NT2/D1 (cell line): ENCODE data around the gene DSE.

Source experiments
- DNase-seq: peaks from one replicate; pipeline ENCODE4 v3.0.0-alpha.2; 2011; ENCODE audit warnings: low read depth, low spot score
- H3K27me3 ChIP-seq: 2 replicates; pipeline ENCODE4 v1.6.0; 2011; ENCODE audit warnings: mild to moderate bottlenecking; ENCODE audit not compliant: insufficient read length, insufficient read depth
- H3K36me3 ChIP-seq: 2 replicates; pipeline ENCODE4 v1.6.1; 2011; ENCODE audit warnings: mild to moderate bottlenecking, low read length, mixed read lengths; ENCODE audit not compliant: insufficient read depth, insufficient read length
- H3K4me1 ChIP-seq: 2 replicates; pipeline ENCODE4 v1.5.1; 2011; ENCODE audit not compliant: insufficient read depth, insufficient read length
- H3K4me3 ChIP-seq: 2 replicates; pipeline ENCODE4 v1.5.1; 2011; ENCODE audit warnings: low read depth; ENCODE audit not compliant: insufficient read length
- H3K9ac ChIP-seq: 2 replicates; pipeline ENCODE4 v1.6.0; 2011; ENCODE audit warnings: low read depth; ENCODE audit not compliant: insufficient read length
- H3K9me3 ChIP-seq: 2 replicates; pipeline ENCODE4 v1.5.1; 2011; ENCODE audit warnings: mild to moderate bottlenecking, low read length; ENCODE audit not compliant: insufficient read depth
- SUZ12 ChIP-seq: IDR thresholded peaks from 2 replicates; pipeline ENCODE4 v1.6.1; 2011; ENCODE audit not compliant: insufficient read length, insufficient read depth; ENCODE audit errors: extremely low read depth
- YY1 ChIP-seq: IDR thresholded peaks from 2 replicates; pipeline ENCODE4 v1.6.1; 2011; ENCODE audit not compliant: insufficient read length, insufficient read depth
- ZNF274 ChIP-seq: IDR thresholded peaks from 2 replicates; pipeline ENCODE4 v1.6.1; 2011; ENCODE audit warnings: mild to moderate bottlenecking, low read depth, low read length

The DSE gene

GRCh38 chr6:116351101-116351500, 19.6 kb upstream of the DSE start:
- no peak overlapping the region for H3K4me3 ChIP-seq
- H3K4me1 ChIP-seq: no peaks in the 10 kb centered on the region
- H3K9me3 ChIP-seq: no peaks in the 10 kb centered on the region
- DNase-seq: no peak
- H3K27me3 ChIP-seq: no peaks in the 10 kb centered on the region
- H3K9ac ChIP-seq: no peak overlapping the region
- TF ChIP-seq YY1: no peak
- no peak for TF ChIP-seq ZNF274
- no peak for TF ChIP-seq SUZ12
- H3K36me3 ChIP-seq: no peaks in the 10 kb centered on the region

DNA sequence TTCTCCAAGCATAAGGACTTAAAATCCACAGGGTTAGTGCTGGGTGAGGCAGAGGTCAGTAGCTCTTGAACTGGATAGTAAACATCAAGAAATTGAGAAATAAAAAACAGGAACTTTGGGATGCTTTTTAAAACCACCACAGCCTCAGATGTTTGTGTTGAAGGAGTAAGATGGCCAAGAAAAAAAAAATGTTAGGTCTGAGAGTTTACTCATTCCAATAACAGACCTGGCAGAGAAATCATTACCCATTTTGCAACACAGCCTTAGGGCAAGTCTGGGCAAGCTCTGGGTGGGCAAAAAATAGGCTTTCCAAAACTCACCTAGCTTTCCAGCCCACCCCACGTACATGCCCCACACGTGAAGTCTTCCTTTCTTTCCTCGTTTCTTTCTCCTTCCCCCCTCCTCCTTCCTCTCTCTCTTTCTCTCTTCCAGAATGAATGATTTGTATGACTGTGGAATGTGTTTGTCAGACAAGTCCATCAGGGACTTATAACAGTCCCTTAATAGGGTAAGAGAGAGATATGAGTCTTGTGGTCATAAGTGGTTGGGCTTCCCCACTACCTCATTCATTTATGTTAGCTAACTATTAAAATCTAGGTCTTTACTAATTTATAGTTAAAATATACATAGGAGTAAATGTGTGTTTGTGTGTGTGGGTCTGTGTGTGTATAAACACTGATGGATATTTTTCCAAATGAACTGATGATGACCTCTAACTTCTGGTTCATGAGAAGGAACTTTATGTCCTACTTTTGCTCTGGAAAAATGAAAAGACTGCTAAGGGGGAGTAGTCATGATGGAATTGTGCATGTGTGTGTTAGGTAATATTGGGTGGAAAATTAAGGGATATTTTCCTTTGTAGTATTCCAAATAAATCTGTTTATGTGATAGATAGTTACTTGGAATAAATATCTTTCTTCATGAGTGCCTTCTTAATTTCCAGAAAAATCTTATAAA, 18.0 kb upstream of the DSE start:
- no peaks in the 10 kb centered on the region for H3K27me3 ChIP-seq
- no peak overlapping the region for H3K4me3 ChIP-seq
- H3K9ac ChIP-seq: no peak overlapping the region
- no peak for DNase-seq
- H3K9me3 ChIP-seq: no peaks in the 10 kb centered on the region
- H3K4me1 ChIP-seq: no peaks in the 10 kb centered on the region
- no peaks in the 10 kb centered on the region for H3K36me3 ChIP-seq
- TF ChIP-seq SUZ12 (no peak), YY1 (no peak)

DNA sequence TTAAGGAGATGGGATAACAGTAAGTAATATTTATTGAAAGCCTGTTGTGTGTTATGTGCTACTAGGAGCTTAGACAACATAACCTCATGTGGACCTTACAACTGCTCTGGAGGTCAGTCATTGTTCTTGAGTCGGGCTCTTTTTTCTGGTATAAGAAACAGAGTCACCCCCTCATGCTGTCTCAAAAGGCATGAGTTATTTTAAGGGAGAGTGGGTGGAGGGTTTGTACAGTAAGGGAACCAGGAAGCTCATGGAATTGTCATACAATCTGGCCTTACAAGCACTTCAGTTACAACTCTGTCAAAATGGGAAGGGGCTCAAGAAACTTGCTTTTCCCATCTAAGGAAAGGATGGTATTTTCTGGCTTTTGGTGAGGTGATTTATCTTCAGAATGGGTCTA, 16.5 kb upstream of the DSE start:
- no peaks in the 10 kb centered on the region for H3K36me3 ChIP-seq
- H3K27me3 ChIP-seq: no peaks in the 10 kb centered on the region
- no peaks in the 10 kb centered on the region for H3K4me1 ChIP-seq
- H3K9me3 ChIP-seq: no peaks in the 10 kb centered on the region
- no peak for DNase-seq
- H3K4me3 ChIP-seq: no peak overlapping the region
- TF ChIP-seq SUZ12: no peak
- no peak for TF ChIP-seq ZNF274
- no peak for TF ChIP-seq YY1
- H3K9ac ChIP-seq: no peak overlapping the region

- DNase-seq: no peak
- Histone ChIP-seq H3K27me3 (no peaks in the 10 kb centered on the region), H3K9me3 (no peaks in the 10 kb centered on the region), H3K4me3 (no peak overlapping the region), H3K36me3 (no peaks in the 10 kb centered on the region), H3K4me1 (no peaks in the 10 kb centered on the region), H3K9ac (no peak overlapping the region)
- TF ChIP-seq ZNF274 (no peak), YY1 (no peak), SUZ12 (no peak)
Measured at GRCh38 chr6:116355796-116356195, 15.0 kb upstream of the DSE start.

DNA sequence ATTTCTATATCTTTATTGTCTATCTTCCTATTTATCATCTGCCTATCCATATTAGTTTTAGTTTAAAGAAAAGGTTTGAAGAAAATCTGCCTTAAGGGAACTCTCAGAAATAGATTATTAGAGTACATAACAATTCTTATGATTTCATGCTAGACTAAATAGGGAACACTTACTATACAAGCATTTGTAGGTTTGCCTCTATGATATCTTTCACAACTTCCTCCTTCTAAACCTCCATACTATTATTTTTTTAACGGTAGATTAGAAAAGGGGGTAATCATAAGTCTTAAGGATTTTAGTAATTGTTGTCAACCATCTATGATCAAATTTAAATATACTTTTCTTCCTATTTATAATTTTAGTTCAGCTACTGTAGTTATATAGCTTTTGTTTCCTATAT, 11.6 kb upstream of the DSE start:
- TF ChIP-seq SUZ12: no peak
- no peak for TF ChIP-seq YY1
- no peak for TF ChIP-seq ZNF274
- no peak for DNase-seq
- H3K4me1 ChIP-seq: no peaks in the 10 kb centered on the region
- no peaks in the 10 kb centered on the region for H3K36me3 ChIP-seq
- H3K9me3 ChIP-seq: no peaks in the 10 kb centered on the region
- H3K4me3 ChIP-seq: no peak overlapping the region
- H3K9ac ChIP-seq: no peak overlapping the region
- no peaks in the 10 kb centered on the region for H3K27me3 ChIP-seq

DNA sequence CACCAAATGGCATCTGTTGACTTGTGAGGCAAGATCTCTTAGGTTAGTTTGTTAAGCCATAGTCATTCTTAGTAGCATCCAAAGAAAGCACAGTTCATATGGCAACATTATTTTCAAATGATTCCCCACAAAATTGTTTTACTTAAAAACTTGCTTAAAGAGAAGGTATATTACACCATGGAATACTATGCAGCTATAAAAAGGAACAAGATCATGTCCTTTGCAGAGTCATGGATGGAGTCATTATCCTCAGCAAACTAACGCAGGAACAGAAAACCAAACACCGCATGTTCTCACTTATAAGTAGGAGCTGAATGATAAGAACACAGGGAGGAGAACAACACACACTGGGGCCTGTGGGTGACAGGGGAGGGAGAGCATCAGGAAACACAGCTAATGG, 10.9 kb upstream of the DSE start:
- no peaks in the 10 kb centered on the region for H3K4me1 ChIP-seq
- H3K9me3 ChIP-seq: no peaks in the 10 kb centered on the region
- DNase-seq: no peak
- H3K36me3 ChIP-seq: no peaks in the 10 kb centered on the region
- no peak overlapping the region for H3K9ac ChIP-seq
- no peak overlapping the region for H3K4me3 ChIP-seq
- TF ChIP-seq ZNF274: no peak
- TF ChIP-seq SUZ12: no peak
- TF ChIP-seq YY1: no peak
- H3K27me3 ChIP-seq: no peaks in the 10 kb centered on the region

DNA sequence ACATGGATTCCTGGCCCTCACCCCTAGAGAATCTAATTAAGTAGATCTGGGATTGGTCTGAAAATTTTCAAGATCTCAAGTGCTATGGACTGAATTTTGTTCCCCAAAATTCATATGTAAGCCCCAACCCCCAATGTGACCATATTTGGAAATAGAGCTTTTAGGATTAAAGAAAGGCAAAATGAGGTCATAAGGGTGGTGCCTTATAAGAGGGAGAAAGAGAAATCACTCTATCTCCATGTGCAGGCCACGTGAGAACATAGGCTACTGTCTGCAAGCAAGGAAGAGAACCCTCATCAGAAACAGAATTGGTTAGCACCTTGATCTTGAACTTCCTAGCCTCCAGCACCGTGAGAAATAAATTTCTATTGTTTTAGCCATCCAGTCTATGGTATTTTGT, 8.5 kb upstream of the DSE start:
- no peaks in the 10 kb centered on the region for H3K4me1 ChIP-seq
- TF ChIP-seq ZNF274 (no peak), YY1 (no peak), SUZ12 (no peak)
- H3K27me3 ChIP-seq: no peaks in the 10 kb centered on the region
- no peak for DNase-seq
- H3K36me3 ChIP-seq: no peaks in the 10 kb centered on the region
- no peak overlapping the region for H3K4me3 ChIP-seq
- no peak overlapping the region for H3K9ac ChIP-seq
- no peaks in the 10 kb centered on the region for H3K9me3 ChIP-seq

GRCh38 chr6:116363759-116364158, 7.0 kb upstream of the DSE start:
- Histone ChIP-seq H3K36me3 (no peaks in the 10 kb centered on the region), H3K27me3 (no peaks in the 10 kb centered on the region), H3K9ac (no peak overlapping the region), H3K4me3 (no peak overlapping the region), H3K4me1 (no peaks in the 10 kb centered on the region), H3K9me3 (no peaks in the 10 kb centered on the region)
- no peak for DNase-seq
- TF ChIP-seq YY1 (no peak), ZNF274 (no peak), SUZ12 (no peak)
